Muscle layer of colon (tissue), 2 donors: Measurements from ENCODE around the gene ST7L.

ENCODE experiments used
- H3K27ac ChIP-seq: one replicate; pipeline ENCODE4 v1.7.0; 2013; ENCODE audit warnings: low read depth, mild to moderate bottlenecking, low read length, moderate library complexity
- H3K27me3 ChIP-seq, 2 donors: one replicate each; pipeline ENCODE4 v1.7.0; 2013; ENCODE audit warnings: low read length in 2 of 2, mild to moderate bottlenecking in 2 of 2; ENCODE audit not compliant: insufficient read depth in 2 of 2, control insufficient read depth in 1 of 2
- H3K36me3 ChIP-seq: one replicate; pipeline ENCODE4 v1.7.0; 2013; ENCODE audit warnings: mild to moderate bottlenecking, low read length; ENCODE audit not compliant: insufficient read depth
- H3K4me1 ChIP-seq: one replicate; pipeline ENCODE4 v1.7.0; 2013; ENCODE audit warnings: mild to moderate bottlenecking, low read length; ENCODE audit not compliant: insufficient read depth
- H3K4me3 ChIP-seq, 2 donors: one replicate each; pipeline ENCODE4 v1.7.0; 2013; ENCODE audit warnings: low read length in 2 of 2, low read depth in 1 of 2, mild to moderate bottlenecking in 1 of 2, moderate library complexity in 1 of 2
- H3K9ac ChIP-seq: one replicate; pipeline ENCODE4 v1.7.0; 2013; ENCODE audit warnings: low read length
- H3K9me3 ChIP-seq: one replicate; pipeline ENCODE4 v1.7.0; 2013; ENCODE audit warnings: mild to moderate bottlenecking, low read length
- donor health status: abdominal sarcoma.
- donor health status: Adenocarcinoma of cecum.

Gene ST7L

GRCh38 chr1:112527266-112528010, 91.5 kb downstream of the ST7L start:
- Histone ChIP-seq H3K27me3 (no peaks in the 10 kb centered on the region), H3K9me3 (no peaks in the 10 kb centered on the region), H3K4me1 (no peaks in the 10 kb centered on the region), H3K4me3 (no peak overlapping the region), H3K27ac (no peak overlapping the region), H3K9ac (no peak overlapping the region), H3K36me3 (peaks cover 7% of the 10 kb centered on the region)

GRCh38 chr1:112524986-112525385, 94.0 kb downstream of the ST7L start:
- H3K4me1 ChIP-seq: no peaks in the 10 kb centered on the region
- no peaks in the 10 kb centered on the region for H3K9me3 ChIP-seq
- no peak overlapping the region for H3K4me3 ChIP-seq
- H3K36me3 ChIP-seq: peaks cover 7% of the 10 kb centered on the region
- no peak overlapping the region for H3K27ac ChIP-seq
- no peaks in the 10 kb centered on the region for H3K27me3 ChIP-seq
- H3K9ac ChIP-seq: no peak overlapping the region

- Histone ChIP-seq H3K9me3 (no peaks in the 10 kb centered on the region), H3K4me3 (no peak overlapping the region), H3K36me3 (peaks cover 7% of the 10 kb centered on the region), H3K9ac (no peak overlapping the region), H3K4me1 (no peaks in the 10 kb centered on the region), H3K27ac (no peak overlapping the region), H3K27me3 (no peaks in the 10 kb centered on the region)
Observed at GRCh38 chr1:112524251-112524650, 94.7 kb downstream of the ST7L start.

GRCh38 chr1:112522621-112523020, 96.3 kb downstream of the ST7L start:
- Histone ChIP-seq H3K27me3 (no peaks in the 10 kb centered on the region), H3K27ac (no peak overlapping the region), H3K9ac (no peak overlapping the region), H3K36me3 (peaks cover 5% of the 10 kb centered on the region), H3K4me3 (no peak overlapping the region), H3K9me3 (no peaks in the 10 kb centered on the region), H3K4me1 (no peaks in the 10 kb centered on the region)

GRCh38 chr1:112520166-112520565, 98.8 kb downstream of the ST7L start:
- Histone ChIP-seq H3K27me3 (no peaks in the 10 kb centered on the region), H3K4me1 (no peaks in the 10 kb centered on the region), H3K9me3 (no peaks in the 10 kb centered on the region), H3K27ac (no peak overlapping the region), H3K36me3 (no peaks in the 10 kb centered on the region), H3K4me3 (no peak overlapping the region), H3K9ac (no peak overlapping the region)

GRCh38 chr1:112518186-112518585, 100.8 kb downstream of the ST7L start:
- Histone ChIP-seq H3K4me3 (no peak overlapping the region), H3K36me3 (no peaks in the 10 kb centered on the region), H3K9ac (no peak overlapping the region), H3K27ac (no peak overlapping the region), H3K4me1 (no peaks in the 10 kb centered on the region), H3K9me3 (no peaks in the 10 kb centered on the region), H3K27me3 (no peaks in the 10 kb centered on the region)

- Histone ChIP-seq H3K36me3 (no peaks in the 10 kb centered on the region), H3K27ac (no peak overlapping the region), H3K27me3 (no peaks in the 10 kb centered on the region), H3K4me1 (no peaks in the 10 kb centered on the region), H3K4me3 (no peak overlapping the region), H3K9me3 (no peaks in the 10 kb centered on the region), H3K9ac (no peak overlapping the region)
Observed at GRCh38 chr1:112517646-112518045, 101.3 kb downstream of the ST7L start.

- no peaks in the 10 kb centered on the region for H3K36me3 ChIP-seq
- no peak overlapping the region for H3K27ac ChIP-seq
- H3K4me3 ChIP-seq: no peak overlapping the region
- no peaks in the 10 kb centered on the region for H3K9me3 ChIP-seq
- no peaks in the 10 kb centered on the region for H3K4me1 ChIP-seq
- no peaks in the 10 kb centered on the region for H3K27me3 ChIP-seq
- no peak overlapping the region for H3K9ac ChIP-seq
Observed at GRCh38 chr1:112517231-112517630, 101.7 kb downstream of the ST7L start.

- H3K36me3 ChIP-seq: no peaks in the 10 kb centered on the region
- no peak overlapping the region for H3K9ac ChIP-seq
- H3K27me3 ChIP-seq: no peaks in the 10 kb centered on the region
- H3K27ac ChIP-seq: no peak overlapping the region
- no peak overlapping the region for H3K4me3 ChIP-seq
- no peaks in the 10 kb centered on the region for H3K9me3 ChIP-seq
- H3K4me1 ChIP-seq: no peaks in the 10 kb centered on the region
Observed at GRCh38 chr1:112516141-112516540, 102.8 kb downstream of the ST7L start.

- no peaks in the 10 kb centered on the region for H3K36me3 ChIP-seq
- H3K4me3 ChIP-seq: no peak overlapping the region
- H3K27me3 ChIP-seq: no peaks in the 10 kb centered on the region
- H3K4me1 ChIP-seq: no peaks in the 10 kb centered on the region
- no peaks in the 10 kb centered on the region for H3K9me3 ChIP-seq
- no peak overlapping the region for H3K9ac ChIP-seq
- H3K27ac ChIP-seq: no peak overlapping the region
Observed at GRCh38 chr1:112515311-112516009, 103.5 kb downstream of the ST7L start.

GRCh38 chr1:112514901-112515300, 104.0 kb downstream of the ST7L start:
- Histone ChIP-seq H3K9ac (no peak overlapping the region), H3K27ac (no peak overlapping the region), H3K4me1 (no peaks in the 10 kb centered on the region), H3K4me3 (no peak overlapping the region), H3K27me3 (no peaks in the 10 kb centered on the region), H3K36me3 (no peaks in the 10 kb centered on the region), H3K9me3 (no peaks in the 10 kb centered on the region)
